ENCODE measurements around the gene TREML4.

DNA sequence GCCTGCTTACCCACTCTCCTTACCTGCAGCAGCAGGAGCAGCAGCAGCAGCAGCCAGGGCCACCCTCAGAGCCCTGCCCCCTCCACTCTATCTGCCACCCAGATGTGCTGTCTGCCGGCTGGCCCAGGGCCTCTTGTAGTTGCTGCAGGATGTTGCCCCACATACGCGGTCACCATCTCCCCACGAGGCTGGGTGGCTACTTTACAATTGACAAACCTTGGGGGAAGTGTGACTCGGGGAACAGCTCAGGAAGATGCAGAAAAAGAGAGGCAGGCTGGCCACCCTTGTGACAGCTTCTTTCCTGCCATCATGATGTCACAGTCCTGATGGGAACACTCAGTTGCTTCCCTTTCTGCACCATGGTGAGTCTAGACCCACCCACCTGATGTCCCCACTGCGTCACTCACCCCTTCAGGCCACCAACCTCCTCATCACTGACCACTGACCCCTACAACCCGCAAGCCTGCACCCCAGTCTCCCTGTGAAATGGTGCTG, 43.8 kb downstream of the TREML4 start:
- TF ChIP-seq POLR2AphosphoS5 (IDR thresholded peaks at IDR 0.05) (no peak), EP300 (IDR thresholded peaks at IDR 0.05; ENCODE audit: low read depth) (no peak), POLR2A (IDR thresholded peaks at IDR 0.05) (no peak)
- TF ChIP-seq, protein P1, sequence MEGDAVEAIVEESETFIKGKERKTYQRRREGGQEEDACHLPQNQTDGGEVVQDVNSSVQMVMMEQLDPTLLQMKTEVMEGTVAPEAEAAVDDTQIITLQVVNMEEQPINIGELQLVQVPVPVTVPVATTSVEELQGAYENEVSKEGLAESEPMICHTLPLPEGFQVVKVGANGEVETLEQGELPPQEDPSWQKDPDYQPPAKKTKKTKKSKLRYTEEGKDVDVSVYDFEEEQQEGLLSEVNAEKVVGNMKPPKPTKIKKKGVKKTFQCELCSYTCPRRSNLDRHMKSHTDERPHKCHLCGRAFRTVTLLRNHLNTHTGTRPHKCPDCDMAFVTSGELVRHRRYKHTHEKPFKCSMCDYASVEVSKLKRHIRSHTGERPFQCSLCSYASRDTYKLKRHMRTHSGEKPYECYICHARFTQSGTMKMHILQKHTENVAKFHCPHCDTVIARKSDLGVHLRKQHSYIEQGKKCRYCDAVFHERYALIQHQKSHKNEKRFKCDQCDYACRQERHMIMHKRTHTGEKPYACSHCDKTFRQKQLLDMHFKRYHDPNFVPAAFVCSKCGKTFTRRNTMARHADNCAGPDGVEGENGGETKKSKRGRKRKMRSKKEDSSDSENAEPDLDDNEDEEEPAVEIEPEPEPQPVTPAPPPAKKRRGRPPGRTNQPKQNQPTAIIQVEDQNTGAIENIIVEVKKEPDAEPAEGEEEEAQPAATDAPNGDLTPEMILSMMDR (IDR thresholded peaks at IDR 0.05): no peak

All from transverse colon (tissue), 4 donors.